Measurements from ENCODE around the gene TIMM29.

TIMM29 gene

DNA sequence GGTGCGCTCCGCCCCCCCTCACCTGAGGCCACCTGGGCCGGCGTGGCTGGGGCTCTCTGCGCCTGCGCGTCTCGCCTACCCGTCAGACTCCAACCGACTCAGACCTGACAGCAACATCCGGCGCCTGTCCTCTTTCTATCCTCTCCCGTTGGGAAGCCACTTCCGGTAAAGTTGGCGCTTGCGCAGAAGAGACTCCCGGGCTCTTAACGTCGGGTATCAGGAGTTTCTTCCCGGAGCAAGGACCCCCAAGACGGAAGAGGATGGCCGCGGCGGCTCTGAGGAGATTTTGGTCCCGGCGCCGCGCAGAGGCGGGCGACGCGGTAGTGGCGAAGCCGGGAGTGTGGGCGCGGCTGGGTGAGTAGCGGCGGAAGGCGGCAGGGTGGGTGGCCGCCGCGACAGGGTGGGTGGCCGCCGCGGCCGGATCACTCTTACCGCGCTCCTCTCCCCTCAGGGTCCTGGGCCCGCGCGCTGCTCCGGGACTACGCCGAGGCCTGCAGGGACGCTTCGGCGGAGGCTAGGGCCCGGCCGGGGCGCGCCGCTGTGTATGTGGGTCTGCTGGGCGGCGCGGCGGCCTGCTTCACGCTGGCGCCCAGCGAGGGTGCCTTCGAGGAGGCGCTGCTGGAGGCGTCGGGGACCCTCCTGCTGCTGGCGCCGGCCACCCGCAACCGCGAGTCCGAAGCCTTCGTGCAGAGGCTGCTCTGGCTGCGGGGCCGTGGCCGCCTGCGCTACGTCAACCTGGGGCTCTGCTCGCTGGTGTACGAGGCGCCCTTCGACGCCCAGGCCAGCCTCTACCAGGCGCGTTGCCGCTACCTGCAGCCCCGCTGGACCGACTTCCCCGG, at the start of gene TIMM29, which contains the start of gene YIPF2:
Gene TIMM29, plus strand, starts transcription at position 249 of the 839 bp plus-strand sequence. Its CDS starts 12 bp downstream, at position 261.
Gene YIPF2, minus strand, starts transcription at position 77 of the 839 bp plus-strand sequence. CDS start 229 bp downstream, outside the sequence.
- DNase-seq: peak; percentile 99 to 100

DNA sequence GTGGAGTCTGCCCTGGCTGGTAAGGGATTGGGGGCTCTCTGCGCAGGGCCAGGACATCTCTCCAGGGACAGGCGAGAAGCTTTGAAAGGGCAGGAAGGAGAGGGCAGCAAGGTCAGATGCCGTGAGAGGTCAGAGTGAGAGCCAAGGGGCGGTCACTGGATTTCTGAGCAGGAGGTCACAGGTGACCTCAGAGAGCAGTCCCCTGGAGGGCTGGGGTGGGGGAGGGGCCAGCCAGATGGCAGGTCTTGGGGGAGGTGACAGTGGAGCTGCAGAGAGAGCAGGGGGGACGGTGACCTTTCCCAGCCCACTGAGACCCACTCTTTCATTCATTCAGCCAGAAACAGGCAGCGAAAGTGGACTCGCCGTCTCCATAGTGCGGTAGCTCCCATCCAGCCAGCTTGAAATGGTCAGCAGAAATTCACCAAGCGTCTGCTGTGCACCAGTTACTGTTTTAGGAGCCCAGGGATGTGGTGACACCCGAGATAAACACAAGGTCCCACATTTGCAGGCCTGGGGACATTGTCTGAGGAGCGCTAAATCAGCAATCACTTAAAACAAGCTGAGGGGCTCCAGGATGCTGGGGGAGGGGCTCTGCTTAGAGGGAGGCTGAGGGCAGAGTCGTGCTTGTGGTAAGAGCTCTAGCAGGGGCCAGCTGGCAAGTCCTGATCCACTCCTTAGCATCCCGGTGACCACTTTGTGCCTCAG, 47.1 kb upstream of the TIMM29 start:
- DNase-seq: no peak

DNA sequence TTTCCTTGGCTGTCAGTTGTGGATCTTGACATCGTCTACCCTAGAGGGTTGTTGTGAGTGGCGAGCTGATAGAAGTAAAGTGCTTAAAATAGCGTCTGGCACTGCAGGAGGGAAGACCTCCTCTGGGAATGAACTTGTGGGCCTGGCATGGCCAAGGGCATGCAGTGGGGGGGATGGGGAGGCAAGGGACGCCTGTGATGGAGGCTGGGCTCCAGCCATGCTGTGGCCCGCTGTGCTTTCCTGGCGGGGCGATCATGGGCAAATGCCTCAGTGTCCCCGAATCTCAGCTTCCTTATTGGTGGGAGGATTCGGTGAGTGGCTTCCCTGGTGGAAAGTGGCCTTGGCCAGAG, 46.5 kb upstream of the TIMM29 start:
- DNase-seq: no peak

GRCh38 chr19:10884274-10884673, 44.3 kb upstream of the TIMM29 start:
- no peak for DNase-seq

GRCh38 chr19:10885201-10886169, 43.1 kb upstream of the TIMM29 start:
- DNase-seq: no peak

DNA sequence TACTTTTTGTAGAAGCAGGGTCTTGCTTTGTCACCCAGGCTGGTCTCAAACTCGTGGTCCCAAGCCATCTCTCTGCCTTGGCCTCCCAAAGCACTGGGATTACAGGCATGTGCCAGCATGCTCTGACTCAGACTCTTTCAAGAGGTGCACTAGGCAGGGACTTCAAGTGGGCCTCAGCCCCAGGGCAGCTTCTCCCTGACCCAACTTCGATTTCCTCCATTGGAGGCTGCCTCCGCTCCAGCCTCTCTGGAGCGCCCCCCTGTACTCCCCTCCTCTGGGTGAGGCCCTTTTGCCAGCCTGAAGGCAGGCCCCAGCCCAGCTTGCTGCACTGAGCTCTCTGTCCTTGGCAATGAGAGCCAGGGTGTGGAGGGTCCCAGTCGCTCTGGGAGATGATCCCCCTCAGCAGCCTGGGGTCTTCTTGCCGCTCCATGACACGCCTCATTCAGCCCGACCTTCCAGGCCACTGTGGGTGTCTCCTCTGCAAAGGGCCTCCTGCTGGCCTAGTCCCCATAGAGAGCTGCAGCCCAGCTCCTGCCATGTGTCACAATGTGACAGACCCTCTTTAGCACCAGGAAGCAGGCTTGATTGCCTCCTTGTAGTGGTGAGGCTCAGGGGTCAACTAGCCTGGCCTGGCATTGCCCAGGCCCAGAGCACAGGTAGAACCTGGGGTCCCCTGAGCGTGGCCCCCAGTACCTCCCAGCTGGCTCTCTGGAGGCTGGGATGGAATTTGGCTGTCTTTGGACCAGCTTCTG, 40.8 kb upstream of the TIMM29 start:
- DNase-seq: peak in 1 of 2 experiments; percentile 51

GRCh38 chr19:10888421-10888866, 40.2 kb upstream of the TIMM29 start:
- DNase-seq: peak; percentile 89 to 96

DNA sequence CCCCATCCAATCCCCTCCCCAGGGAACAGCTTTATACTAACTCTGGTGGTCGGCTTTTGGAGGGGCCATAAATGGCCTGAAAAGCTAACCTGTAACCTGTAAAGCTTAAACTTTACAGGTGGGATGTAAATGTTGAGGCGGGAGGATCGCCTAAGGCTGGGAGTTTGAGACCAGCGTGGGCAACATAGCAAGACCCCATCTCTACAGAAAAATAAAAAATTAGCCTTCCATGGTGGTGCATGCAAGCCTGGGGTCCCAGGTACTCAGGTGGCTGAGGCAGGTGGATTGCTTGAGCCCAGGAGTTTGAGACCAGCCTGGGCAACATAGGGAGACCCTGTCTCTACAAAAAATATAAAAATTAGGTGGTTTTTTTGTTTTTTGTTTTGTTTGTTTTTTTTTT, 38.7 kb upstream of the TIMM29 start:
- no peak for DNase-seq

GRCh38 chr19:10891405-10892086, 37.1 kb upstream of the TIMM29 start:
- no peak for DNase-seq

- peak; percentile 66 to 84 for DNase-seq
These were observed 36.4 kb upstream of the TIMM29 start for GRCh38 chr19:10892256-10892655.

GRCh38 chr19:10894911-10895213, 33.7 kb upstream of the TIMM29 start:
- no peak for DNase-seq

- no peak for DNase-seq
These were observed 33.2 kb upstream of the TIMM29 start for GRCh38 chr19:10895363-10895762.

DNA sequence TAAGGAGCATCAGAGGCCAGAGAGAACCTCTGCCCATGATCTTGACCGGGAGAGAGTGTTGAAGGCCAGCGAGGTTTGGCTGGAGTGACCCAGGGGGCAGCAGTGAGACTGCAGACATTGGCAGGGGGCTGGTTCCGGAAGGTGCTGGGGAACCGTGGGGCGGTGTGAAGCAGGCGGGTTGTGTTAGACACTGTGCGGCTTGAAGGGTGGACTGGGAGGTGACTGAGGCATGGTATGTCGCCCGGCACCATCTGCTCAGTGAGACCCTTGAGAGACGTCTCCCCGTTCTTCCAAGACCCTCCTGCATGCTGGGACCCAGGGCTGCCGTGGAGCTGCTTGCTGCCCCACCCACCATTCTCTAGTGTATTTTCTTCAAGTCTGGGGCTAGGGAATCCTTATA, 32.7 kb upstream of the TIMM29 start:
- no peak for DNase-seq

DNA sequence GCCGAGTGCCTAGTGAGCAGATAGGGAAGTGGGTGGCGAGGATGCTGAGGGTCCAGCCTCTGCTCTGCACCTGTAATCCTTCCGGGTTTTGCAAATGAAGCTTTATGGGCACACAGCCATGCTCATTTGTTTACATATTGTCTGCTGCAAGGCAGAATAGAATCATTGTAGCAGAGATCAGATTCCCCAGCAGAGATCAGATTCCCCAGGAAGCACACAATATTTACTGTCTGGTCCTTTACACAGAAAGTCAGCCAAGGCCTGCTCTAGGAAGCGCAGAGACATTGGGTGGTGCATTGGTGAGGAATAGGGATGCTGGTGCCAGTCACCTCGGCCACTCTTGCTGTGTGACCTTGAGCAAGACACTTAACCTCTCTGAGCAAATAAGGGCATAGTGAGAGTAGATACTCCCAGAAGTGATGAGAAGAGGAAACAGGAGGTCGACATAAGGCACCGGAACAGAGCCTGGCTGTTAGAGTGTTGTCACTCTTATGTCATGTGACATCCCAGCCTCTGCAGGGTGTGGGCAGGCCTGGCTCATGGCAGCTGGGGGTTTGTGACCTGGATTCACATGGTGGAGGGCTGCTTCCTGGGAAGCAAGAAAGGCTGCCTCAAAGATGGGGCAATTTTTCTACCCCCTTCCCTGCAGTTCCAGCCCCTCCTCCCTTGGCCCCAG, 31.6 kb upstream of the TIMM29 start:
- DNase-seq: peak in 1 of 2 experiments; percentile 38

GRCh38 chr19:10898633-10899032, 30.0 kb upstream of the TIMM29 start:
- no peak for DNase-seq

GRCh38 chr19:10899151-10899653, 29.4 kb upstream of the TIMM29 start:
- no peak for DNase-seq

DNA sequence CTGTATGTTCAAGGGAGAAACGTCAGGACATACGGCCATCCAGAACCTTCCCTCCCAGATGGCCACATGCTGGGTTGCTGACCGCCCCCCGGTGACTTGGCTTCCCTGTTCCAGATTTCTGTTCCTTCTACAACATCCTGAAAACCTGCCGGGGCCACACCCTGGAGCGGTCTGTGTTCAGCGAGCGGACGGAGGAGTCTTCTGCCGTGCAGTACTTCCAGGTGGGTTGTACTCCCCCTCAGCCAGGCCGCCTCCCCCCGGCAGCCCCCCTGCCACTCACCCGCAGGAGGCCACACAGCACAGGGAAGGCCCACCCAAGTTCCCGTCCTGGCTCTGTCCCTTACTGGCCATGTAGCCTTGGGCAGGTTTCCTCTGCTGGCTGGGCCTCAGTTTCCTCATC, 20.7 kb upstream of the TIMM29 start:
- DNase-seq: no peak

DNA sequence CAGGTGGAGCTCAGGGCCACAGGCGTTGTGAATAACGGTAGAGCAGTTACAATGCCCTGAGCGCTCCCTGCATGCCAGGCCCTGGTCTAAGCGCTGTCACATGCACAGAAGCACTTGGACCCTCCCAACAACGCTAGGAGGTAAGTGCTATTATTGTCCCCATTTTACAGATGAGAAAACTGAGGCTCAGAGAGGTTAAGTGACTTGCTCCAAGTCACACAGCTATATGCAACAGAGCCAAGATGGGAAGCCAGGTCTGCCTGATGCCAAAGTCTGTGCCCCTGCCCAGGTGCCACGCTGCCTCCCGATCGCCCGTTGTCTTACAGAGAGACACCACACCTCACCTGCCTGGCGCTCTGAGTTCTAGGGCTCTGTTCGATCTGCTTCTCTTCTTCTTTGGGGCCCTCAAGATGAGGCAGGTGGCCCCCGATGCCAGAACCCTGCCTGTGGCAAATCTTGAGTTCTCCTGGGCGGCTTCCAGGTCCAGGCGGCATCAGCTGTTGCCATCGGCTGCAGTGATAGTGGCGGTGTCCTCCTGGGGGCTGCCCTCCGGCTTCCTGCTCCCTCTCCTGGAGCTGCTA, 20.1 kb upstream of the TIMM29 start:
- no peak for DNase-seq

GRCh38 chr19:10911579-10912363, 16.8 kb upstream of the TIMM29 start:
- no peak for DNase-seq

DNA sequence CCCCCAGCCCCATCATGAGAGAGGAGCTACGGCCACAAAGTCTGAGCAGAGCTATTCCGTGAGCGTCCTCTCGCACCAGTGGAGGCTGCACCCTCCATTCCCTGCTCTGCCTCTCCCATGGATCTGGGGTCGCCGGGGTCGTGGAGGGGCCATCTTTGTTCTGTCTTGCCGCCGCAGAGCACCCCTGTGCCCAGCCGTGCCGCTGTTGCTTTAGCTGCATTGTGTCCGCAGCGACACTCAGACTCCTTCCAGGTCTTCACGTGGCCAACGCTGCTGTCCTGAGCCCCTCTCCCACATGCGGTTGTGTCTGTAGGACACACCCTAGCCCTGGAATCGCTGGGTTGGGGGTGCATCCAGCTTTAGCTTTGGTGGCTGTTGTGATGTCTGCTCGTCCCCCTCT, 16.0 kb upstream of the TIMM29 start:
- no peak for DNase-seq
